SJSA1 (cell line): ENCODE results near the gene SPATA32. TPM values are rescaled to one million over a fixed set of nuclear protein-coding genes. Genes with fewer than 3 reads are reported as not detected.

Experiments
- DNase-seq, 2 experiments: peaks; one replicate each; pipeline ENCODE4 v3.0.0-alpha.2; 2015 to 2020; ENCODE audit warnings: low spot score in 2 of 2, low read depth in 1 of 2
- H3K27ac ChIP-seq: fragments of 250-450 bp; sonication (Bioruptor Pico); 2 replicates; pipeline ENCODE4 v1.5.1; 2020; ENCODE audit warnings: mild to moderate bottlenecking, moderate library complexity
- H3K27me3 ChIP-seq: fragments of 250-450 bp; sonication (Bioruptor Pico); replicated peaks from 2 replicates; pipeline ENCODE4 v1.5.1; 2020; ENCODE audit warnings: mild to moderate bottlenecking, moderate library complexity
- H3K36me3 ChIP-seq: fragments of 250-450 bp; sonication (Bioruptor Pico); 2 replicates; pipeline ENCODE4 v1.5.1; 2020; ENCODE audit warnings: mild to moderate bottlenecking
- H3K4me1 ChIP-seq: fragments of 250-450 bp; sonication (Bioruptor Pico); replicated peaks from 2 replicates; pipeline ENCODE4 v1.6.1; 2021; ENCODE audit warnings: mild to moderate bottlenecking
- H3K4me3 ChIP-seq: fragments of 250-450 bp; sonication (Bioruptor Pico); 2 replicates; pipeline ENCODE4 v1.5.1; 2020; ENCODE audit warnings: mild to moderate bottlenecking
- H3K9me3 ChIP-seq: fragments of 250-450 bp; sonication (Bioruptor Pico); replicated peaks from 2 replicates; pipeline ENCODE4 v1.5.1; 2020; ENCODE audit warnings: mild to moderate bottlenecking
- total RNA-seq: library from RNA; depleted of rRNA; stranded (reverse); fragments of >200 nt; shearing (Covaris generic); gene quantifications from 2 replicates; pipeline ENCODE4 v1.2.3, GENCODE V29; 2014

The SPATA32 gene
- total RNA-seq, 1 experiment from 2014 or later, result not detected

DNA sequence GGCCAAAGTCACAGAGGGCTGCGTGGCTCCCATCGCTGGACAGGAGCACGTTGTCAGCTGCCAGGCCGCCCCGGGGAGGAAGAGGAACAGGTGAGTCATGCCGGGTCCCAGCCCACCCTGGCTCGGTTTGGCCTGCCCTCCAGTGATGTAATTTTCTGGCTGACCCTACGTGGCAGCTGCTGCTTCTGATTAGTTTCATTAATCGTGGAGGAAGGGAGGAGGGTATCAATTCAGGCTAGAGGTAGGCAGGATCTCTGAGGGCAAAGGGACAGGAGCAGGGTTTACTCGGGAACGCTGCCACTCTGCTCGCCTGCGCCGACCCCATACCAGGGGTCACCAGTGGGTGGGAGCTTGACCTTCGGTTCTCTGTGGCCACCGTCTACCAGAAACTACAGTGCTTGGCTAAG is 11.7 kb upstream of the SPATA32 start:
- H3K4me3 ChIP-seq, result no peak overlapping the region
- DNase-seq, result no peak
- no peaks in the 10 kb centered on the region for H3K9me3 ChIP-seq
- no peak overlapping the region for H3K27ac ChIP-seq
- H3K4me1 ChIP-seq, result peaks cover 7% of the 10 kb centered on the region
- H3K27me3 ChIP-seq, result no peaks in the 10 kb centered on the region
- H3K36me3 ChIP-seq, result peaks cover 82% of the 10 kb centered on the region

DNA sequence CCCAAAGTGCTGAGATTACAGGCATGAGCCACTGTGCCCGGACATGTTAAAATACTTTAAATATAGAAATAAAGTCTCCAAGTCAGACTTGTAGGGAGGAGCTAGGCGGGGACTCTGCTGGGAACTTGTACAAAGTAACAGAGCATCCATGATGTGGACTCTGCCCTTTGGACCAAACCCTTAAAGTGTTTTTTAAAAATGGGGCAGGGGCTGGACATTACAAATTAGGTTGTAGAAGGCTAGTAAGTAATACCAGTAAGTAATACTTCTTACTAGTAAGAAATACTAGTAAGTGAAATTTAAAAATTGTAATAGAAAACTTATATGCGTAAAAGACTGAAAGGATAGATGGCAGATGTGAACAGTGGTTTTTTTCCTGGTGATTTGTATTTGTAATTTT is 9.7 kb upstream of the SPATA32 start:
- DNase-seq, result no peak
- no peaks in the 10 kb centered on the region for H3K9me3 ChIP-seq
- H3K27me3 ChIP-seq, result no peaks in the 10 kb centered on the region
- no peak overlapping the region for H3K27ac ChIP-seq
- no peak overlapping the region for H3K4me3 ChIP-seq
- H3K4me1 ChIP-seq, result peaks cover under 1% of the 10 kb centered on the region; the same call in 1 of the 2 replicates
- peaks cover 90% of the 10 kb centered on the region for H3K36me3 ChIP-seq

DNA sequence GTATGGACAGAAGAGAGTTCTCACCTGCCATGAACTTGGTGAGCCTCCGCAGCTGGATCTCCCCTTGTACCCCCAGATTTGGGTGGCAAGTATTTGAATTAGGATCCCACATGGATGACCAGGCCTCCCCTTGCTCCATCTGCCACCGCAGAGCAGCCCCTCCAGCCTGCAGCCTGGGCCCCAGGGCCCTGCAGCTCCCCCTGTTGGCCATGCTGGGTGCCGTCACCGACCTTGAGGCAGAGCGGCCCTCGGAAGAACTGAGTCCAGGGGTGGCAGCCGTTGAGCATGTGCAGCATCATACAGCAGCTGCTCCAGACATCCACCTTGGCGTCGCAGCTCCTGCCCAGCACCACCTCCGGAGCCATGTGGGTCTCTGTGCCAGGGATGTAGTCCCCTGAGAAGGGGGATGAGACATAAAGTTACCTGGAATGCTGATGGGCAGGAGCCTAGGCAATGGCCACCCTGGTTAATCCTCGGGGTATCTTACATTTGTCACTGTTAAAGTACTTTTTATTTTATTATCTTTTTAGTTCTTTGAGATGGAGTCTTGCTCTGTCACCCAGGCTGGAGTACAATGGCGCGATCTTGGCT is 9.0 kb upstream of the SPATA32 start:
- Histone ChIP-seq H3K36me3 (peaks cover 90% of the 10 kb centered on the region), H3K9me3 (no peaks in the 10 kb centered on the region), H3K4me1 (peaks cover 6% of the 10 kb centered on the region)

GRCh38 chr17:45269912-45270311 is 8.0 kb upstream of the SPATA32 start:
- Histone ChIP-seq H3K27me3 (no peaks in the 10 kb centered on the region), H3K36me3 (peaks cover 98% of the 10 kb centered on the region)

More for the DNA sequence above, 9.0 kb upstream of the SPATA32 start:
- H3K27ac ChIP-seq, result no peak overlapping the region
- DNase-seq, result no peak
- H3K27me3 ChIP-seq, result no peaks in the 10 kb centered on the region
- no peak overlapping the region for H3K4me3 ChIP-seq

GRCh38 chr17:45267436-45268055 is 5.7 kb upstream of the SPATA32 start:
- Histone ChIP-seq H3K9me3 (no peaks in the 10 kb centered on the region), H3K36me3 (peaks cover 96% of the 10 kb centered on the region), H3K4me3 (no peak overlapping the region), H3K4me1 (peaks cover 6% of the 10 kb centered on the region), H3K27ac (no peak overlapping the region), H3K27me3 (no peaks in the 10 kb centered on the region)
- DNase-seq, result no peak

More at GRCh38 chr17:45269912-45270311, 8.0 kb upstream of the SPATA32 start:
- H3K9me3 ChIP-seq, result no peaks in the 10 kb centered on the region
- H3K4me3 ChIP-seq, result no peak overlapping the region
- H3K4me1 ChIP-seq, result peaks cover 6% of the 10 kb centered on the region
- H3K27ac ChIP-seq, result no peak overlapping the region
- DNase-seq, result no peak

- DNase-seq, result no peak
- H3K36me3 ChIP-seq, result peaks cover 91% of the 10 kb centered on the region
- no peaks in the 10 kb centered on the region for H3K9me3 ChIP-seq
- H3K27ac ChIP-seq, result no peak overlapping the region
- peaks cover 13% of the 10 kb centered on the region for H3K4me1 ChIP-seq
- H3K4me3 ChIP-seq, result no peak overlapping the region
- no peaks in the 10 kb centered on the region for H3K27me3 ChIP-seq
These were observed 4.6 kb upstream of the SPATA32 start for GRCh38 chr17:45266372-45266926.

DNA sequence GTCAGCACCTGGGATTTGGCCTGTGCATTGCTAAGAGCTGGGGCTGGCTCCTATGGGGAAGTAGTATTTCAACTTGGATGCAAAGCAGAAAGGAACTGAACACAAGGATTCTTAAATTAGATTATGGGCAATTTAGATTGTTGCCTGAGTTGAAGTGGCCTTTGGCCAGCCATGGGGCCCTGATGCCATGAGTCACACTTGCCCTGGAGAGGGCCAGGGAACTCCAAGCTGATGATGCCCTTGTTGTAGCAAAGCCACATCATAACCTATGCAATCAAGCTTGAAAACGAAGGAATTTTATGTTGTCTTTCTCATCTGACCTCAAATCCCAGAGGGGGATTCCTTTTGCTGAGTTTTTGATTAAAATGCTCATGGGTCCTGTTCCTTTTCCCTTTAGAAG is 3.9 kb upstream of the SPATA32 start:
- Histone ChIP-seq H3K27ac (no peak overlapping the region), H3K4me1 (peaks cover 13% of the 10 kb centered on the region), H3K36me3 (peaks cover 84% of the 10 kb centered on the region), H3K9me3 (no peaks in the 10 kb centered on the region), H3K4me3 (no peak overlapping the region), H3K27me3 (no peaks in the 10 kb centered on the region)
- peak in 1 of 2 experiments; percentile 37 for DNase-seq

GRCh38 chr17:45264988-45265387 is 3.1 kb upstream of the SPATA32 start:
- no peak for DNase-seq
- Histone ChIP-seq H3K4me1 (peaks cover 13% of the 10 kb centered on the region), H3K4me3 (no peak overlapping the region), H3K9me3 (no peaks in the 10 kb centered on the region), H3K36me3 (peaks cover 76% of the 10 kb centered on the region), H3K27ac (no peak overlapping the region), H3K27me3 (no peaks in the 10 kb centered on the region)

DNA sequence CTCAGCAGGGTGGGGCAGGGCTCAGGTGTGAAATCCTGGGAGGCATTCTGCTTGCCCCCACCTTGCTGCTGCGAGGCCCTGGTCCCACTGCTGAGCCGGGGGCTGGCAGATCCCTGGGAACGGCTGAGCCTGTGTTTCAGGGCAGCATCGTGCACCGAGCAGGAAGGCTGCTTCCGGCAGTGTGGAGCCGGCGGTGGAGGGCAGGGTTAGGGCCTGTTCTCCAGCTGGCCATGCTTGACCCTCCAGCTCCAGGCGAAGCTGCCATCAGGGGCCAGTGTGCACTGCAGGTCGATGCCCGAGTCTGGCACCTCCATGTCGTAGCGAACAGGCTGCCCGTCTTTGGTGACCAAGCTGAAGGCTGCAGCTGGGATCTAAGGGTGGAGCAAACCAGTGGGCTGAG is 2.5 kb upstream of the SPATA32 start:
- Histone ChIP-seq H3K27ac (no peak overlapping the region), H3K27me3 (no peaks in the 10 kb centered on the region), H3K4me3 (no peak overlapping the region), H3K36me3 (peaks cover 70% of the 10 kb centered on the region), H3K4me1 (peaks cover 13% of the 10 kb centered on the region), H3K9me3 (no peaks in the 10 kb centered on the region)
- DNase-seq, result no peak

DNA sequence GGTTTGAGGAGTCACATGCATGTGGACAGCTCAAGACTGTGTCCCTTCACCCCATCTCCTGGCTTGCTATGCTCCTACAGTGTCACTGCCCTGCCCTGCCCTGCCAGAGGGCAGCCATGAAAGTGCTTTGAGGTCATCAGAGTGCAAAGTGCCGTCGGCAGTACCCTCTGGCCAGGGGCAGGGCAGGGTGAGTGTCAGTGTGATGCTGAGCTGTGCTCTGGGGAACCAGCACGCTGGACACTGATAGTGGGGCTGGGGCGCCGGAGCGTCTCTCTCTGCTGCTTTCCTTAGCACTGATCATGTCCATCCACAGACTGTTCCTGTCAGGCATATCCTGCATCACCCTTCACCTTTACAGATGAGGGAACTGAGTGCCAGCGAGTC is 1.6 kb upstream of the SPATA32 start:
- Histone ChIP-seq H3K4me3 (no peak overlapping the region), H3K4me1 (peaks cover 13% of the 10 kb centered on the region), H3K9me3 (no peaks in the 10 kb centered on the region), H3K27ac (no peak overlapping the region), H3K27me3 (no peaks in the 10 kb centered on the region), H3K36me3 (peaks cover 61% of the 10 kb centered on the region)
- no peak for DNase-seq

GRCh38 chr17:45262516-45263476 is 902 bp upstream of the SPATA32 start:
- DNase-seq, result no peak
- Histone ChIP-seq H3K27ac (no peak overlapping the region), H3K4me3 (no peak overlapping the region; the same call in 1 of the 2 replicates), H3K9me3 (no peaks in the 10 kb centered on the region), H3K4me1 (peaks cover 13% of the 10 kb centered on the region), H3K36me3 (peaks cover 54% of the 10 kb centered on the region), H3K27me3 (no peaks in the 10 kb centered on the region)

GRCh38 chr17:45260204-45260783 is 1.6 kb downstream of the SPATA32 start:
- Histone ChIP-seq H3K27ac (no peak overlapping the region), H3K27me3 (no peaks in the 10 kb centered on the region; the same call in 1 of the 2 replicates), H3K4me1 (peaks cover 6% of the 10 kb centered on the region), H3K36me3 (peaks cover 29% of the 10 kb centered on the region), H3K9me3 (no peaks in the 10 kb centered on the region), H3K4me3 (no peak overlapping the region)
- DNase-seq, result no peak

- Histone ChIP-seq H3K9me3 (no peaks in the 10 kb centered on the region; the same call in 1 of the 2 replicates), H3K27me3 (no peaks in the 10 kb centered on the region; the same call in 1 of the 2 replicates), H3K4me3 (no peak overlapping the region), H3K4me1 (peaks cover 6% of the 10 kb centered on the region), H3K36me3 (peaks cover 16% of the 10 kb centered on the region), H3K27ac (no peak overlapping the region)
- DNase-seq, result no peak
These were observed 2.9 kb downstream of the SPATA32 start for GRCh38 chr17:45258981-45259380.
